Natural killer cell treated with Interleukin-12 subunit alpha and Interleukin-12 subunit beta and Interleukin-15 and Interleukin-18, amount 100 ng/mL, for 72 hours (primary cell): ENCODE data around the gene APOD. TPM values are rescaled to one million over a fixed set of nuclear protein-coding genes. Genes with fewer than 3 reads are reported as not detected.
A peak's percentile ranks its signal among the peaks of the same experiment; 100 is the strongest.

ENCODE experiments used
- ATAC-seq, 2 donors: fragments of 150-1000 bp; cut with Tn5 transposase in 1 of 2; sonication (Bioruptor Pico), chemical (Tn5 transposase) in 1 of 2; 2 replicates each; pipeline ENCODE4 v1.10.0; 2021
- DNase-seq: peaks from one replicate; pipeline ENCODE4 v3.0.0; 2022; ENCODE audit warnings: low spot score
- H3K27ac Mint-ChIP-seq, 2 donors: 1 replicate in 1 of 2; 2 replicates in 1 of 2; pipeline ENCODE4 v1.8.0; 2022; ENCODE audit warnings: mixed read lengths in 2 of 2, mild to moderate bottlenecking in 1 of 2, moderate library complexity in 1 of 2
- H3K27me3 Mint-ChIP-seq, 2 donors: 1 replicate in 1 of 2; 2 replicates in 1 of 2; pipeline ENCODE4 v1.8.0; 2022; ENCODE audit warnings: mixed read lengths in 2 of 2
- H3K36me3 Mint-ChIP-seq: one replicate; pipeline ENCODE4 v1.8.0; 2022; ENCODE audit warnings: mixed read lengths
- H3K4me1 Mint-ChIP-seq, 2 donors: 1 replicate in 1 of 2; 2 replicates in 1 of 2; pipeline ENCODE4 v1.8.0; 2022; ENCODE audit warnings: low read depth in 2 of 2, mixed read lengths in 2 of 2, mild to moderate bottlenecking in 1 of 2
- H3K4me3 Mint-ChIP-seq: one replicate; pipeline ENCODE4 v1.8.0; 2022; ENCODE audit warnings: mixed read lengths
- H3K9me3 Mint-ChIP-seq: 2 replicates; pipeline ENCODE4 v1.8.0; 2022; ENCODE audit warnings: mixed read lengths
- total RNA-seq, 2 donors: library from RNA; stranded (reverse); gene quantifications; one replicate each; pipeline ENCODE4 v1.2.3, GENCODE V29; 2022

Gene APOD
- total RNA-seq, 2 donors from 2014 or later: not detected

DNA sequence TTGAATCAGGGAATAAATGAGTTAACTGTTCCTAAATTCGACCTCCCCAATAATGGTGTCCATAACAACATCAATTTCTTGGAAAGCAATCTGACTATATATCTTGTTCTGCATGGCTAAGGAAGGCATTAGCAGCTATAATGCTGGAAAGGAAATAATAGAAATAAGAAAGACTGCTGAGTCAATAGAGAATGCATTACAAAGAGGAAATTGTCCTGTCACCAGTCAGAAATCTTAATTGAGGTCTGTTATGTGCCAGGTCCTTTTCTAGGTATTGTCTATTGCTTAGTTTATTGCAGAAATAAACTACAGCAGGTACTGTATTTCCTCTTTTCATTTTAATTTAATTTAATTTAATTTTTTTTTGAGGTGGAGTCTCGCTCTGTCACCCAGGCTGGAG, 34.8 kb downstream of the APOD start:
- Mint-ChIP-seq H3K36me3 (no peaks in the 10 kb centered on the region), H3K27ac (peak overlapping the region; percentile 7 to 15), H3K9me3 (no peaks in the 10 kb centered on the region), H3K27me3 (no peaks in the 10 kb centered on the region), H3K4me1 (peaks cover 50 to 68% of the 10 kb centered on the region in 2 donors), H3K4me3 (peak overlapping the region; percentile 39)
- ATAC-seq (no peak), DNase-seq (no peak)

DNA sequence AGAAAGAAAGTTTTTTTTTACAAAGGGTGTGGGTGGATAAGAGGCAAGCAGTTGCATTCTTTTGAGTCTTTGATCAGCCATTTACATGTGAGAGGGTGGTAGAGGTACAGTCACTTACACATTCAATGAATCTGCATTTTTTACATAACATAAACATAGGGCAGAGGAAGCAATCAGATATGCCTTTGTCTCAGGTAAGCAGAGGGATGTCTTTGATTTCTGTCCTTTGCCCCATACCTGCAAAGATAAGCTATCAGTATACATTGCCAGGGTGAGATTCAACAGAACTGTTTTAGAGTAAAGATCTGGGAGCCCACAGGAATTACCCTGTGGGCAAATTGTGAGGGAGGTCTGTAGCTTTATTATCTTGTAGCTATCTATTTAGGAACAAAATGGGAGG, 35.2 kb downstream of the APOD start:
- DNase-seq: no peak
- H3K9me3 Mint-ChIP-seq: no peaks in the 10 kb centered on the region
- H3K36me3 Mint-ChIP-seq: no peaks in the 10 kb centered on the region
- ATAC-seq: no peak
- H3K4me1 Mint-ChIP-seq: peaks cover 53 to 73% of the 10 kb centered on the region in 2 donors
- H3K27me3 Mint-ChIP-seq: no peaks in the 10 kb centered on the region
- peak overlapping the region; percentile 7 to 15 for H3K27ac Mint-ChIP-seq
- peak overlapping the region; percentile 39 for H3K4me3 Mint-ChIP-seq

DNA sequence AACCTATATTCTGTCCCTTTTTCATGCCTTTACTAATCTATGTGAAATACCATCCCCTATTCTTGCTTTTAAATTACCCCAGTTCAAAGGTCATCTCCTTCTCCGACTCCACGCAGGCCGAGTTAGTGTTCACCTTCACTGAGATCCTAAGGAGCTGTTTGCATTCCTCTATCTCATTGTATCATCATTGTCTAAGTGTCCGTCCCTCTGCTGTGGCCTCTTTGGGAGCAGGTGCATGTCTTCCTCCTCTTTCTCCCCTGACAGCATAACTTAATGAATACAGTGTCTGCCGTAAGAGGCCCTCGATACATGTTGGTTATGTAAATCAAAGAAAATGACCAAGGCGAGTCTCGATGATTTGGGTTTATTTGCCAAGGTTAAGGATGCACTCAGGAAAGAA, 35.7 kb downstream of the APOD start:
- no peak overlapping the region for H3K4me3 Mint-ChIP-seq

DNA sequence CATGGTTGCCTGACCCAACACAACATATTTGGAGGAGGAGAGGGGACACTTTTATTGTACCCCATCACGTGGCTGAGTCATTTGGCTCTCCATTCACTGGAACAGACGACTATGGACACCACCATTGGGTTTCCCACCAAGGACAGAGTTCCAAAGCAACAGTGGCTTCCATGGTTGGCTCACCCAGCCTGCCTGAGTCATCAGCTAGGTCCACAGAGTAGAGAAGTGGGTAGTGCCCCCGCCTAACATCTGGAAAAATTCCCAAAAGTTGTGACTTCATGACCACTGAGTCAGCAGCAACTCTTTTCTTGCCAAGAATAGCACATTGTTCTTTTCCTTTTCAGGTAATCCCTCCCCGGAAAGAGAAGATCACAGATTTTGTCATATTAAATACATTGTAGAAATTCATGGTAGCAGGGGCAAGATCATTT, 37.6 kb downstream of the APOD start:
- Mint-ChIP-seq H3K27me3 (no peaks in the 10 kb centered on the region), H3K27ac (peak overlapping the region; percentile 91 to 97), H3K36me3 (no peaks in the 10 kb centered on the region), H3K4me1 (peaks cover 55 to 76% of the 10 kb centered on the region in 2 donors), H3K9me3 (no peaks in the 10 kb centered on the region), H3K4me3 (peak overlapping the region; percentile 79)
- no peak for DNase-seq
- no peak for ATAC-seq

More for the DNA sequence above, 35.7 kb downstream of the APOD start:
- no peaks in the 10 kb centered on the region for H3K36me3 Mint-ChIP-seq
- DNase-seq (no peak), ATAC-seq (no peak)
- peaks cover 53 to 70% of the 10 kb centered on the region in 2 donors for H3K4me1 Mint-ChIP-seq
- no peaks in the 10 kb centered on the region for H3K9me3 Mint-ChIP-seq
- no peaks in the 10 kb centered on the region for H3K27me3 Mint-ChIP-seq
- peak overlapping the region; percentile 7 to 15 for H3K27ac Mint-ChIP-seq

DNA sequence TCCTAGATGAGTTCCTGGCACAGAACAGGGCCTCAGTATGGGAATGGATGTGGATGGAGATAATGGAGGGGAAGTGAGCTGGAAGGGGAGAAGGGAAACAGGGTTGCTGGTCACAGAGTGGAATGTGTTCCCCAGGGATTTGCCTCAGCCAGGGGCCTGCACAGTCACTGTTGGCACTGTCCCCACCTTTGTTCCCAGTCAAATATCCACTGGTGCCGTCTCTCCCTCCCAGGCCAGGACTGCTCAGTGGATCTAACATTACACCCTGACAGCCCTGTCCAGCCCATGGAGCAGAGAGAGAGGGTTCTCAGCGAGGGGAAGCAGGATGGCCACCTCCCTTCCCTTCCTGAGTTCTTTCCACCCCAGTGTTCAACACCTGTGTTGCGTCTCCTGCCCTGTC, 39.1 kb downstream of the APOD start:
- Mint-ChIP-seq H3K4me3 (peak overlapping the region; percentile 83), H3K27ac (peak overlapping the region; percentile 91 to 97), H3K4me1 (peaks cover 59 to 81% of the 10 kb centered on the region in 2 donors), H3K36me3 (no peaks in the 10 kb centered on the region), H3K9me3 (no peaks in the 10 kb centered on the region), H3K27me3 (no peaks in the 10 kb centered on the region)
- ATAC-seq (no peak), DNase-seq (no peak)

DNA sequence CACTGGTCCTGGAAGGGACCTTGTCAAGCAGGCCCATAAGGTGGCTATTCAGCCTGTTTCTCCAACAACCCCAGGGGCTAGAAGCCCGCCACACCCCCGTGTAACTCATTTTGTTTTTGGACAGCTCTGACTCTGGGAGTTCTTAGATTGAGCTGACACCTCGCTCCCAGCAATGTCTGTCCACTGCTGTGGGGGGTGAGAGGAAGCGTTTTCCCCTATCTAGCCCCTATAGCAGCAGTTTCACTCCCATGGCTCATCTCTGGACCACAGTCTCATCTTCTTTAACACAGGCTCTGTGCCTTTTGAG, 39.6 kb downstream of the APOD start:
- H3K36me3 Mint-ChIP-seq: no peaks in the 10 kb centered on the region
- peaks cover 62 to 85% of the 10 kb centered on the region in 2 donors for H3K4me1 Mint-ChIP-seq
- no peaks in the 10 kb centered on the region for H3K9me3 Mint-ChIP-seq
- H3K27me3 Mint-ChIP-seq: no peaks in the 10 kb centered on the region
- DNase-seq: no peak
- H3K27ac Mint-ChIP-seq: peak overlapping the region; percentile 86 to 97
- peak overlapping the region; percentile 83 for H3K4me3 Mint-ChIP-seq
- ATAC-seq: no peak

DNA sequence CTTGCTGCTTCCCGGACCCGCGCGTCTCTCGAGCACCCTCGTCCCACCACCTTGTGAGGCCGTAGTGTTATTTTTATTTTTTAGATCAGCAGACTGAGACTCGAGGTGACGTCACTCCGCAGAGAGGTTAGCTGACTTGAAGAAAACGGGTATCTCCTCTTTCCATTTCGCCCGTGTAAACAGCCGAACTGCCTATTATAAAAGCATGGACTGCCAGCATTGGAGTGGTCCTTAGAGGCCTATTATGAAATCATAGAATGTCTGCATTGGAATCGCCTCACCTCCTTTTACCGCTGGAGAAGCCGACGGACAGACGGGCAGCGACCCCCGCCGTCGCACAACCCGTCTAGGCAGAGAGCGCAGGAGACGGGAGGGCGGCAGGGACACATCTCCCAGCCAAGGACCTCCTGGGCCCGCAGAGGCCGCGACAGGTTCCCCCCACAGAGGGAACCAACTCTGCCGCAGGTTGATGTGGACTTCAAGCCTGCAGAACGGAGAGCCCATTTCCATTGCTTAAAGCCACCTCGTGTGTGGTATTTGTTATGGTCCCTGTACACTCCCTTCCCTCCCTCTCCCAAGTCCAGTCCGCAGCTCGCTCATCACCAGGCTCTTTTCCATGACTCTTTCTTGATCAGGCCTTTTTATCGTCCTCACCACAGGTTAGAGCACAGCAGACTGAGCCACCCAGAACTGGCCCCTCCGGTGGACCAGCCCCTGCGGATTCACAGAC, 40.1 kb downstream of the APOD start:
- Mint-ChIP-seq H3K4me1 (peaks cover 63 to 85% of the 10 kb centered on the region in 2 donors), H3K36me3 (no peaks in the 10 kb centered on the region), H3K4me3 (peak overlapping the region; percentile 83), H3K27ac (peak overlapping the region; percentile 86 to 97), H3K27me3 (no peaks in the 10 kb centered on the region), H3K9me3 (no peaks in the 10 kb centered on the region)
- ATAC-seq (no peak), DNase-seq (no peak)

DNA sequence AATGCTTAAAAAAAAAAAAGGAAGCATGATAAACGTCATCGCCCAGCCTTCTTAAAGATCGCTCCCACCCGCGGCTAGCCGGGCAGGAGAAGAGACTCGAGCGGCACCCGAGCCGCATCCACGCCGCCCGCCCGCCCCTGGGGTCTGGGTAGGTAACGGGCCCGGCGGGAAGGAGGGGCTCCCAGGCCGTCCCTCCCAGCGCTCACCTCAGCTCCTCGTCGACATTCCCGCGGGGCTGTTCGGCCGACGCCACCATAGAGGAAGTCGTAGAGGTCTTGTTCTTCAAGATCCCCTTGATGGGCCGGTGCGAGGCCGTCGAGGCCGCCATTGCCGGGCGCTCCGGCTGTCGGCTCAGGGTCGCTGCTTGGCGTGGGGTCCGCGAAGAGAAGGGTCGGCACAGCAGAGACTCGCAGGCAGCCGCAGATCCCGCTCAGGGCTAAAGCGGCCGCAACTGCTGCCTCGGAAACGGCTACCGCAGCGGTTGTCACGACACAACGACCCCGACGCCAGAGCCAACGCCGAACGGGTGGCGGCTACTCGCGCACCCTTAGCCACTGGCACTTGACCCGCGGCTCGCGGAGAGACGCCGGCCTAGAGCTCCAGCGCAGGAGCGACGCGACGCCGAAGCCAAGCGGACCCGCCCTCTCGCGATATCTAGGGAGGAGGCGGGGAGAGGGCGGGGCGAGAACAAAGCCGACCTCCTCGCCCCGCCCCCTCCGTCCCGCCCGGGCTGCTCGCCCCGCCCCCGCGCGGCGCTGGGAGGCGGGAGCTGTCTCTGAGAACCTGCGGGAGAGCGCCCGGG, 40.8 kb downstream of the APOD start, which contains the start of gene PPP1R2:
Gene PPP1R2, minus strand, starts transcription at position 628 of the 802 bp plus-strand sequence. Its CDS starts 300 bp downstream, at position 328.
- H3K36me3 Mint-ChIP-seq: no peaks in the 10 kb centered on the region
- peak within 1 kb of the TSS; percentile 83 for H3K4me3 Mint-ChIP-seq
- peak; percentile 94 to 97 for ATAC-seq
- H3K27me3 Mint-ChIP-seq: no peaks in the 10 kb centered on the region
- H3K27ac Mint-ChIP-seq: peak within 1 kb of the TSS; percentile 86 to 97
- peak; percentile 91 for DNase-seq
- H3K9me3 Mint-ChIP-seq: no peaks in the 10 kb centered on the region
- peaks cover 62 to 82% of the 10 kb centered on the region in 2 donors for H3K4me1 Mint-ChIP-seq

DNA sequence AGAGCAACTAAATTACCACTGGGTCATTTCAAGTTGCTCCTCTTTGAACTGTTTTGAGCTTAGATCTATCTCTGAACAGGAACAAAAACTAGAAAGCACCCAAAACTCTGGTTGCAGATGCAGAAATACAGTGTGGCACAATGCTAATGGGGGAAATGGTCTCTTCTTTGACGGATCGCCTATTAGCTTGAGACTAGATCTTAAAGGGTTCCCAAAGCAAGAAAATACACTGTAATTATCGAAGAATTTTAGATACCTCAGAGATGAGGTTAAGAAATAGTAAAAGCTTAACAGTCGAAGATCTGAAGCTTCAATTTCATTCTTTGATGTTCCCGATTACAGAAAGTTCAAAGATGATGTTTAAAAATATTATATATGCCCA, 41.4 kb downstream of the APOD start:
- no peaks in the 10 kb centered on the region for H3K27me3 Mint-ChIP-seq
- H3K36me3 Mint-ChIP-seq: no peaks in the 10 kb centered on the region
- ATAC-seq (no peak), DNase-seq (no peak)
- H3K27ac Mint-ChIP-seq: peak overlapping the region; percentile 86 to 97
- peaks cover 63 to 84% of the 10 kb centered on the region in 2 donors for H3K4me1 Mint-ChIP-seq
- H3K9me3 Mint-ChIP-seq: no peaks in the 10 kb centered on the region
- peak overlapping the region; percentile 83 for H3K4me3 Mint-ChIP-seq

DNA sequence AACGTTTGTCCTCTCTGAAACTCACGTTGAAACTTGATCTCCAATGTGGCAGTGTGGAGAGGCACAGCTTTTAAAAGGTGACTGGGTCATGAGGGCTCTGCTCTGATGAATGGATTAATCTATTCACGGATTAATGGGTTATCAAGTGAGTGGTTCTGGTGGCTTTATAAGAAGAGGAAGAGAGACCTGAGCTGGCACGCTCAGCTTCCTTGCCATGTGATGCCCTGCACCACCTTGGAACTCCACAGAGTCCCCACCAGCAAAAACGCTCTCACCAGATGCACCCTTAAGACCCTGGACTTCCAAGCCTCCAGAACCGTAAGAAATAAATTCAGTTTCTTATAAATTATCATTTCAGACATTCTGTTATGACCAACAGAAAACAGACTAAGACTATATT, 43.2 kb downstream of the APOD start:
- Mint-ChIP-seq H3K4me1 (peaks cover 51 to 71% of the 10 kb centered on the region in 2 donors), H3K9me3 (no peaks in the 10 kb centered on the region), H3K36me3 (no peaks in the 10 kb centered on the region), H3K27me3 (no peaks in the 10 kb centered on the region), H3K4me3 (peak overlapping the region; percentile 83), H3K27ac (peak overlapping the region; percentile 86 to 97)
- ATAC-seq (no peak), DNase-seq (no peak)

DNA sequence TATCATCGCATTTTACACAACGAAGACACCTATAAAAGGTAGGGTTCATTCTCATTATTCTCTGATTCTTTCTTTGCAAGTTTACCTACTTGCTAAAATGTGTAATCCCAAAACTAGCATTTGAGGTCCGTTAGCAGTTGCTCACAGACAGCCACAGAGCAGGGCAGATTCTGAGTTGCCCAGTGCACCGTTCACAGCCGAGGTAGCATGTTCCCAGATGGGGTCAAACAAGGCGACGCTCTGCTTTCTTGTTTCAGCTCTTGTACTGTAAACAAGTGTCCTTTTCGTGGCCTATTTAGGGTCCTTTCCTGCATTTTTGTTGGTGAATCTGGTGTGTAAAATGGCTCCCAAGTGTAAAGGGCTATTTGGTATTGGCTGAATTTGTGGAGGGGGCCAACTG, 43.7 kb downstream of the APOD start:
- Mint-ChIP-seq H3K27me3 (no peaks in the 10 kb centered on the region), H3K4me3 (peak overlapping the region; percentile 83), H3K36me3 (no peaks in the 10 kb centered on the region), H3K4me1 (peaks cover 53 to 71% of the 10 kb centered on the region in 2 donors), H3K9me3 (no peaks in the 10 kb centered on the region), H3K27ac (peak overlapping the region; percentile 86 to 97)
- DNase-seq: no peak
- no peak for ATAC-seq

DNA sequence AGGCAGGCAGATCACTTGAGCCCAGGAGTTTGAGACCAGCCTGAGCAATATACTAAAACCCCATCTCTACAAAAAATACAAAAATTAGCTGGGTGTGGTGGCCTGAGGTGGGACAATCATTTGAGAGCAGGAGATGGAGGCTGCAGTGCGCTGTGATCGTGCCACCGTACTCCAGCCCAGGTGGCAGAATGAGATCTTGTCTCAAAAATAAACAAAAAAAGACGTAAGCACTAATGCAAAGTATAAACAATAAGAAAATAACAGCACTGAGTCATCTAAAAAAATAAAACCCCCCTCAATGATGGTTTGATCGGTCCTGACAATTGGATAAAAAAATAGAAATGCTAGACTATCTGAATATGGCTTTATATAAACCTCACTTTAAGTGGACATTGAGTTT, 44.3 kb downstream of the APOD start:
- no peaks in the 10 kb centered on the region for H3K27me3 Mint-ChIP-seq
- H3K27ac Mint-ChIP-seq: peak overlapping the region; percentile 86 to 97
- ATAC-seq: no peak
- no peaks in the 10 kb centered on the region for H3K36me3 Mint-ChIP-seq
- H3K4me1 Mint-ChIP-seq: peaks cover 56 to 71% of the 10 kb centered on the region in 2 donors
- H3K9me3 Mint-ChIP-seq: no peaks in the 10 kb centered on the region
- H3K4me3 Mint-ChIP-seq: peak overlapping the region; percentile 83
- DNase-seq: no peak

DNA sequence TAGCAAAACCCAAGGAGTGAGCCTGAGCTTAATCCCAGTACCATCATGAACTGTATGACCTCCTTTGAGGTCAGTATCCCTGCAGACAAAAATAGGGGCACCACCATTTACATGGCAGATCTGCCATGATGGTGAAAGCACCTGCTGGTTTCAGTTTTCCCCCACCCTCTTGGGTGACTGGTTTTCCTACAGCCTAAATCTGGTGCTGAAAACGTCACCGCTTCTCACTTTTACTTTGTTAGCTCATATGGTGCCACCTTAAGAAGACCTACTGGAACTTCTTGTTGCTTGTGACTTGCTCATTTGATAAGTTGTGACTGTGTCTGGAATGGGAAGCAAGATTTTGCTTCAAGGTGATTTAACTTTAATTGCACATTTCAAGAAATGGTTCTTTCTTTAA, 45.7 kb downstream of the APOD start:
- Mint-ChIP-seq H3K9me3 (no peaks in the 10 kb centered on the region), H3K4me1 (peaks cover 56 to 73% of the 10 kb centered on the region in 2 donors), H3K36me3 (no peaks in the 10 kb centered on the region), H3K27me3 (no peaks in the 10 kb centered on the region), H3K4me3 (peak overlapping the region; percentile 20), H3K27ac (peak overlapping the region in 1 of 2 donors; percentile 58)
- DNase-seq: no peak
- peak; percentile 44 to 50 for ATAC-seq

DNA sequence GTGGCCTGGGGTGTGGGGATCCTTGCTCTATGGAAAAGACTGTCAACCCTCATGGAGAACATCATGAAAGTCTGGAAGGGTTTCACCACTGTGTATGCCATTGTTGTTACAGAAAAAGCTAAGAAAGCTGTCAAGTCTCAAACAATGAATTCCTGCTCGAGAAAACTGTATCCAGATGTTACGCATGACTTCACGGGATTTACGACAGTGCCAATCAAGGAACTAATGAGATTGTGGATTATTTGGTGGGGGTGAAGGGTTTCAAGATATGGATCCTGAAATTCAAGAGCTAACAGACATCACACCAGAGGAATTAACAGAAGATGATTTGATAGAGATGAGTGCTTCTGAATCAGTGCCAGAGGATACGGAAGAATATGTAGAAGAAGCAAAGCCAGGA, 48.4 kb downstream of the APOD start:
- no peaks in the 10 kb centered on the region for H3K36me3 Mint-ChIP-seq
- peak overlapping the region in 1 of 2 donors; percentile 5 for H3K27ac Mint-ChIP-seq
- peaks cover 48 to 66% of the 10 kb centered on the region in 2 donors for H3K4me1 Mint-ChIP-seq
- H3K27me3 Mint-ChIP-seq: no peaks in the 10 kb centered on the region
- H3K9me3 Mint-ChIP-seq: no peaks in the 10 kb centered on the region
- DNase-seq (no peak), ATAC-seq (no peak)
- H3K4me3 Mint-ChIP-seq: no peak overlapping the region
